H9 (cell line): ENCODE results near the gene SLC25A3. TPM values are rescaled to one million over a fixed set of nuclear protein-coding genes. Genes with fewer than 3 reads are reported as not detected.

Experiments
- DNase-seq: peaks from one replicate; pipeline ENCODE4 v3.0.0-alpha.2; 2017
- H2AFZ ChIP-seq: one replicate; pipeline ENCODE4 v1.6.1; 2013; ENCODE audit warnings: mild to moderate bottlenecking, low read length, control low read depth, moderate library complexity
- H2AK5ac ChIP-seq: 2 replicates; pipeline ENCODE4 v1.6.1; 2013; ENCODE audit warnings: low read length, control low read depth, mixed read lengths; ENCODE audit not compliant: insufficient read length
- H2BK120ac ChIP-seq: one replicate; pipeline ENCODE4 v1.6.1; 2013; ENCODE audit warnings: low read depth, mild to moderate bottlenecking, low read length, control low read depth, inconsistent platforms; ENCODE audit not compliant: poor library complexity, severe bottlenecking
- H2BK12ac ChIP-seq: 2 replicates; pipeline ENCODE4 v1.6.1; 2013; ENCODE audit warnings: low read length, control low read depth, mixed read lengths, low read depth; ENCODE audit not compliant: insufficient read length
- H2BK15ac ChIP-seq: 2 replicates; pipeline ENCODE4 v1.6.1; 2013; ENCODE audit warnings: low read depth, low read length, control low read depth
- H2BK20ac ChIP-seq: one replicate; pipeline ENCODE4 v1.6.1; 2013; ENCODE audit warnings: low read depth, mild to moderate bottlenecking, low read length, control low read depth, inconsistent platforms; ENCODE audit not compliant: poor library complexity, severe bottlenecking
- H2BK5ac ChIP-seq: 2 replicates; pipeline ENCODE4 v1.6.1; 2013; ENCODE audit warnings: low read length, control low read depth, mixed read lengths; ENCODE audit not compliant: insufficient read length
- H3K14ac ChIP-seq: 2 replicates; pipeline ENCODE4 v1.6.1; 2013; ENCODE audit warnings: low read length, control low read depth; ENCODE audit not compliant: insufficient read depth
- H3K18ac ChIP-seq: 2 replicates; pipeline ENCODE4 v1.6.1; 2013; ENCODE audit warnings: low read depth, mild to moderate bottlenecking, mixed read lengths, low read length, control low read depth; ENCODE audit not compliant: insufficient read length
- H3K23ac ChIP-seq: 2 replicates; pipeline ENCODE4 v1.6.1; 2013; ENCODE audit warnings: low read length, control low read depth, mixed read lengths, low read depth; ENCODE audit not compliant: insufficient read length
- H3K23me2 ChIP-seq: 2 replicates; pipeline ENCODE4 v1.6.1; 2013; ENCODE audit warnings: low read depth, mild to moderate bottlenecking, mixed read lengths, low read length, control low read depth; ENCODE audit not compliant: insufficient read length, poor library complexity, severe bottlenecking
- H3K27ac ChIP-seq: 2 replicates; pipeline ENCODE4 v1.5.1; 2013; ENCODE audit warnings: low read length, control low read depth, mixed read lengths, low read depth; ENCODE audit not compliant: insufficient read length
- H3K27me3 ChIP-seq: 2 replicates; pipeline ENCODE4 v1.6.1; 2013; ENCODE audit warnings: low read length, control low read depth, inconsistent platforms; ENCODE audit not compliant: insufficient read depth
- H3K4ac ChIP-seq: 2 replicates; pipeline ENCODE4 v1.6.1; 2013; ENCODE audit warnings: low read depth, mild to moderate bottlenecking, control low read depth, inconsistent platforms, low read length, moderate library complexity
- H3K4me1 ChIP-seq: 2 replicates; pipeline ENCODE4 v1.6.1; 2013; ENCODE audit warnings: low read length, control low read depth, inconsistent platforms; ENCODE audit not compliant: insufficient read depth
- H3K4me2 ChIP-seq: 2 replicates; pipeline ENCODE4 v1.6.1; 2013; ENCODE audit warnings: low read length, control low read depth, mixed read lengths; ENCODE audit not compliant: insufficient read length, insufficient read depth
- H3K56ac ChIP-seq: 2 replicates; pipeline ENCODE4 v1.6.1; 2013; ENCODE audit warnings: low read depth, mild to moderate bottlenecking, mixed read lengths, low read length, control low read depth; ENCODE audit not compliant: insufficient read length
- H3K79me1 ChIP-seq: 2 replicates; pipeline ENCODE4 v1.6.1; 2013; ENCODE audit warnings: low read depth, mild to moderate bottlenecking, moderate library complexity, low read length, control low read depth, inconsistent platforms; ENCODE audit not compliant: insufficient read depth, poor library complexity, severe bottlenecking
- H3K79me2 ChIP-seq: 2 replicates; pipeline ENCODE4 v1.6.1; 2013; ENCODE audit warnings: low read length, control low read depth, inconsistent platforms; ENCODE audit not compliant: insufficient read depth
- H3K9ac ChIP-seq: 2 replicates; pipeline ENCODE4 v1.6.1; 2013; ENCODE audit warnings: low read length, control low read depth, mixed read lengths; ENCODE audit not compliant: insufficient read length; ENCODE audit errors: extremely low read depth
- H3K9me3 ChIP-seq: one replicate; pipeline ENCODE4 v1.6.1; 2013; ENCODE audit warnings: low read depth, low read length, inconsistent platforms; ENCODE audit not compliant: control insufficient read depth
- H3T11ph ChIP-seq: one replicate; pipeline ENCODE4 v1.6.1; 2013; ENCODE audit warnings: mild to moderate bottlenecking, low read length, control low read depth, inconsistent platforms
- H4K20me1 ChIP-seq: one replicate; pipeline ENCODE4 v1.6.1; 2013; ENCODE audit not compliant: control insufficient read depth, insufficient read length, insufficient read depth
- H4K5ac ChIP-seq: 2 replicates; pipeline ENCODE4 v1.6.1; 2013; ENCODE audit warnings: low read depth, mild to moderate bottlenecking, mixed read lengths, low read length, control low read depth; ENCODE audit not compliant: insufficient read length
- H4K8ac ChIP-seq: replicated peaks from 2 replicates; pipeline ENCODE4 v1.6.1; 2013; ENCODE audit warnings: low read length, control low read depth, mixed read lengths, low read depth; ENCODE audit not compliant: insufficient read length
- H4K91ac ChIP-seq: 2 replicates; pipeline ENCODE4 v1.6.1; 2013; ENCODE audit warnings: low read depth, mild to moderate bottlenecking, moderate library complexity, mixed read lengths, low read length, control low read depth; ENCODE audit not compliant: insufficient read length
- H3K27ac Mint-ChIP-seq, 3 experiments: 2 replicates in 2 of 3; 3 replicates in 1 of 3; pipeline ENCODE4 v1.8.0; 2020 to 2021; ENCODE audit warnings: mixed read lengths in 3 of 3, mild to moderate bottlenecking in 1 of 3, moderate library complexity in 1 of 3
- H3K27me3 Mint-ChIP-seq: 2 replicates; pipeline ENCODE4 v1.8.0; 2021; ENCODE audit warnings: low read depth, mild to moderate bottlenecking, moderate library complexity, mixed read lengths
- H3K36me3 Mint-ChIP-seq, 3 experiments: 2 replicates in 2 of 3; 3 replicates in 1 of 3; pipeline ENCODE4 v1.8.0; 2020 to 2021; ENCODE audit warnings: low read depth in 3 of 3, mixed read lengths in 3 of 3; ENCODE audit not compliant: insufficient read depth in 1 of 3
- H3K4me1 Mint-ChIP-seq, 2 experiments: 2 replicates each; pipeline ENCODE4 v1.8.0; 2020; ENCODE audit warnings: mixed read lengths in 2 of 2
- H3K4me3 Mint-ChIP-seq, 2 experiments: 2 replicates in 1 of 2; 3 replicates in 1 of 2; pipeline ENCODE4 v1.8.0; 2020 to 2021; ENCODE audit warnings: mild to moderate bottlenecking in 2 of 2, mixed read lengths in 2 of 2, moderate library complexity in 1 of 2
- H3K9me3 Mint-ChIP-seq, 2 experiments: 2 replicates in 1 of 2; 3 replicates in 1 of 2; pipeline ENCODE4 v1.8.0; 2020; ENCODE audit warnings: mild to moderate bottlenecking in 2 of 2, mixed read lengths in 2 of 2, moderate library complexity in 1 of 2
- WGBS: extraction: QIAGEN DNeasy Blood & Tissue Kit; methylation state at CpG from one replicate; pipeline ENCODE4 v1.1.7; 2013; ENCODE audit warnings: missing lambda C conversion rate, low lambda C conversion rate, mixed read lengths; ENCODE audit not compliant: insufficient read length; ENCODE audit errors: extremely low coverage; 5-methylcytosine and 5-hydroxymethylcytosine counted together
- total RNA-seq: library from RNA; stranded (reverse); gene quantifications from 2 replicates; pipeline ENCODE4 v1.2.1, GENCODE V29; 2021
- TF ChIP-seq, protein P1 (sequence below): fragments of 200-600 bp; sonication (generic); conservative IDR thresholded peaks from 3 replicates; pipeline ENCODE4 v1.8.0; 2021; ENCODE audit warnings: antibody characterized with exemption, mild to moderate bottlenecking

Gene SLC25A3
- total RNA-seq, 1 experiment from 2014 or later, result 673 TPM

DNA sequence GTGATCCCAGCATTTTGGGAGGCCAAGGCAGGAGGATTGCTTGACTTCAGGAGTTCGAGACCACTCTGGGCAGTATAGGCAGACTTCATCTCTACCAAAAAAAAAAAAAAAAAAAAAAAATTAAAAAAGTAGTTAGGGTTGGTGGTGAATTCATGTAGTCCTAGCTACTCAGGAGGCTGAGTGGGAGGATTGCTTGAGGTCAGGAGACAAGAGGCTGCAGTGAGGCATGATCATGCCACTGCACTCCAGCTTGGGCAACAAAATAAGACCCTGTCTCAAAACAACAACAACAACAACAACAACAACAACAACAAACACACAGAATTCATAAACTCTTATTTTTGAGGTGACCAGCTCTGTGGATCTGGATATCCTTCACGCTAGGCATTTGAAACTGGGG is 17.1 kb downstream of the SLC25A3 start:
- Histone ChIP-seq H2BK12ac (no peak overlapping the region), H3K23ac (no peak overlapping the region), H2BK120ac (no peak overlapping the region), H3T11ph (no peak overlapping the region), H3K18ac (no peak overlapping the region), H2BK20ac (no peak overlapping the region), H3K79me2 (no peaks in the 10 kb centered on the region), H3K56ac (no peak overlapping the region), H2BK15ac (no peak overlapping the region), H2BK5ac (no peak overlapping the region), H3K14ac (no peak overlapping the region), H2AFZ (no peak overlapping the region), H2AK5ac (no peak overlapping the region), H3K9me3 (no peaks in the 10 kb centered on the region), H3K79me1 (no peaks in the 10 kb centered on the region), H4K20me1 (no peaks in the 10 kb centered on the region), H3K27ac (no peak overlapping the region), H3K27me3 (no peaks in the 10 kb centered on the region), H4K5ac (no peak overlapping the region), H3K4me2 (no peak overlapping the region), H3K9ac (no peak overlapping the region), H3K4me1 (no peaks in the 10 kb centered on the region), H3K4ac (no peak overlapping the region), H3K23me2 (no peaks in the 10 kb centered on the region), H4K91ac (no peak overlapping the region), H4K8ac (no peak overlapping the region)
- Mint-ChIP-seq H3K27me3 (no peaks in the 10 kb centered on the region; the same call in 1 of the 2 replicates), H3K27ac (no peak overlapping the region), H3K36me3 (no peaks in the 10 kb centered on the region), H3K4me1 (peaks cover 4 to 6% of the 10 kb centered on the region in 2 experiments; a peak in 2 of 4 replicates), H3K9me3 (no peaks in the 10 kb centered on the region), H3K4me3 (no peak overlapping the region)
- WGBS, result no CpG with 5 or more reads among the region's 2 CpGs
- DNase-seq, result no peak
- TF ChIP-seq, protein P1, sequence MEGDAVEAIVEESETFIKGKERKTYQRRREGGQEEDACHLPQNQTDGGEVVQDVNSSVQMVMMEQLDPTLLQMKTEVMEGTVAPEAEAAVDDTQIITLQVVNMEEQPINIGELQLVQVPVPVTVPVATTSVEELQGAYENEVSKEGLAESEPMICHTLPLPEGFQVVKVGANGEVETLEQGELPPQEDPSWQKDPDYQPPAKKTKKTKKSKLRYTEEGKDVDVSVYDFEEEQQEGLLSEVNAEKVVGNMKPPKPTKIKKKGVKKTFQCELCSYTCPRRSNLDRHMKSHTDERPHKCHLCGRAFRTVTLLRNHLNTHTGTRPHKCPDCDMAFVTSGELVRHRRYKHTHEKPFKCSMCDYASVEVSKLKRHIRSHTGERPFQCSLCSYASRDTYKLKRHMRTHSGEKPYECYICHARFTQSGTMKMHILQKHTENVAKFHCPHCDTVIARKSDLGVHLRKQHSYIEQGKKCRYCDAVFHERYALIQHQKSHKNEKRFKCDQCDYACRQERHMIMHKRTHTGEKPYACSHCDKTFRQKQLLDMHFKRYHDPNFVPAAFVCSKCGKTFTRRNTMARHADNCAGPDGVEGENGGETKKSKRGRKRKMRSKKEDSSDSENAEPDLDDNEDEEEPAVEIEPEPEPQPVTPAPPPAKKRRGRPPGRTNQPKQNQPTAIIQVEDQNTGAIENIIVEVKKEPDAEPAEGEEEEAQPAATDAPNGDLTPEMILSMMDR, result no peak
